M059J (cell line): Measurements from ENCODE around the gene PTCRA. TPM values are rescaled to one million over a fixed set of nuclear protein-coding genes. Genes with fewer than 3 reads are reported as not detected.
A peak's percentile ranks its signal among the peaks of the same experiment; 100 is the strongest.
"Not testable (repeated sequence)": the region's sequence is repeated elsewhere in the genome, so short reads cannot be mapped to it uniquely, and the experiment has no call there.

Source experiments
- DNase-seq: peaks from one replicate; pipeline ENCODE4 v3.0.0-alpha.2; 2012; ENCODE audit warnings: low read depth
- total RNA-seq: library from RNA; depleted of rRNA; stranded (reverse); fragments of >200 nt; shearing (Covaris generic); gene quantifications from 2 replicates; pipeline ENCODE4 v1.2.3, GENCODE V29; 2014

PTCRA gene
- total RNA-seq, 1 experiment from 2014 or later, result not detected

DNA sequence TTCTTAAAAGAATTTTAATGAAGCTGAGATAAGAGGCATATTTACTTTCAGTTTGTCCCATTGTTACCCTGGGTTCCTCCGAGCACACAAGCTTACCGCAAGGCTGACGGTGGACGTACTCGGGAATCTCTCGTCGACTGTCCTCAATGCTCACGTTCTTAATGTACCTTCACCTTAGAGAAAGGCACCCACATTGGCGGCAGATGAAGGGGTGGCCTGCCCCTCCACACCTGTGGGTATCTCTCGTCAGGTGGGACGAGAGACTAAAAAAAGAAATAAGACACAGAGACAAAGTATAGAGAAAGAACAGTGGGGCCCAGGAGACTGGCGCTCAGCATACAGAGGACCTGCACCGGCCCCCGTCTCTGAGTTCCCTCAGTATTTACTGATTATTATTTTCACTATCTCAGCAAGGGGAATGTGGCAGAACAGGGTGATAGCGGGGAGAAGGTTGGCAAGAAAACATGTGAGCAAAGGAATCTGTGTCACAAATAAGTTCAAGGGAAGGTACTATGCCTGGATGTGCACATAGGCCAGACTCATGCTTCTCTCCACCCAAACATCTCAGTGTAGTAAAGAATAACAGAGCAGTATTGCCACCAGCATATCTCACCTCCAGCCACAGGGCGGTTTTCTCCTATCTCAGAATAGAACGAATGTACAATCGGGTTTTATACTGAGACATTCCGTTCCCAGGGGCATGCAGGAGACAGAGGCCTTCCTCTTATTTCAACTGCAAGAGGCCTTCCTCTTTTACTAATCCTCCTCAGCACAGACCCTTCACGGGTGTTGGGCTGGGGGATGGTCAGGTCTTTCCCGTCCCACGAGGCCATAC lies 13.2 kb upstream of the PTCRA start:
- not testable (repeated sequence) for DNase-seq

DNA sequence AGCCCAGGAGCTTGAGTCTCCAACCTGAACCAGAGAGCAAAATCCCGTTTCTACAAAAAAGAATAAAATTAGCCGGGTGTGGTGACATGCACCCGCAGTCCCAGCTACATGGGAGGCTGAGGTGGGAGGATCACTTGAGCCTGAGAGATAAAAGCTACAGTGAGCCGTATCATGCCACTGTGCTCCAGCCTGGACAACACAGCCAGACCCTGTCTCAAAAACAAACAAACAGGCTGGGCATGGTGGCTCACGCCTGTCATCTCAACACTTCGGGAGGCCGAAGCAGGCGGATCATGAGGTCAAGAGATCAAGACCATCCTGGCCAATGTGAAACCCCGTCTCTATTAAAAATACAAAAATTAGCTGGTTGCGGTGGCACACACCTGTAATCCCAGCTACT lies 11.4 kb upstream of the PTCRA start:
- DNase-seq, result no peak

DNA sequence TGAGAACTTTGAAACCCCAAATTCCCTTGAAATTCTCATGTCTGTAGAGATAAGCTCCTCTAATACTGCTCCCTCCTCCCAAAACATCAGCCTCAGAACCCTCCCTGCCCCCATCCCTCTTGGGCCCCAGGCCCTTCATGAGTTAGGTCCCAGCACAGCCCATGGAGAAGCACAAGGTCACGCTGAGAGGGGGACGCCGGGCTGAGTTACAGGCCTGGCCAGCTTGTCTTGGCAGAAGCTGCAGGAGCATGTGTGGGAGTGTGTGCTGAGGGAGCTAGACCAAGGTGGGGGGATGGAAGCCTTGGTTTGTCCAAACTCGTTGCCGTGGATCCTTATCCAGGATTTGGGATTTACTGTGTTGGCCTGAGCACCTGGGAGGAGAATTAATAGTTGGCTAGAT lies 8.5 kb upstream of the PTCRA start:
- no peak for DNase-seq

DNA sequence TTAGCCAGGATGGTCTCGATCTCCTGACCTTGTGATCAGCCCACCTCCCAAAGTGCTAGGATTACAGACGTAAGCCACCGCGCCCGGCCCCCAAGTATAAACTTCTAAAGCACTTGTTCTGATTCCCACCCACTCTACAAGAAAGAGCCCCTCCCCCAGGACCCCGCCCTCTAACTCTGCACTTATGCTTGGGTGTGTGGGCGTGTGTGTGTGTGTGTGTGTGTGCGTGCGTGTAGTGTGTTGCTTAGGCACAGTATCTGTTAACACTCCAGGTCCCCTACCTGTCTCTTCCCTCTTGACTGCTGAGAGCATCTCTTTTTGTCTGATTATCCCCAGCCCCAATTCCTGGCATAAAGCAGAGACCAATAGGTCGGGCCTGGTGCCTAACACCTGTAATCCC lies 6.0 kb upstream of the PTCRA start:
- DNase-seq, result no peak

DNA sequence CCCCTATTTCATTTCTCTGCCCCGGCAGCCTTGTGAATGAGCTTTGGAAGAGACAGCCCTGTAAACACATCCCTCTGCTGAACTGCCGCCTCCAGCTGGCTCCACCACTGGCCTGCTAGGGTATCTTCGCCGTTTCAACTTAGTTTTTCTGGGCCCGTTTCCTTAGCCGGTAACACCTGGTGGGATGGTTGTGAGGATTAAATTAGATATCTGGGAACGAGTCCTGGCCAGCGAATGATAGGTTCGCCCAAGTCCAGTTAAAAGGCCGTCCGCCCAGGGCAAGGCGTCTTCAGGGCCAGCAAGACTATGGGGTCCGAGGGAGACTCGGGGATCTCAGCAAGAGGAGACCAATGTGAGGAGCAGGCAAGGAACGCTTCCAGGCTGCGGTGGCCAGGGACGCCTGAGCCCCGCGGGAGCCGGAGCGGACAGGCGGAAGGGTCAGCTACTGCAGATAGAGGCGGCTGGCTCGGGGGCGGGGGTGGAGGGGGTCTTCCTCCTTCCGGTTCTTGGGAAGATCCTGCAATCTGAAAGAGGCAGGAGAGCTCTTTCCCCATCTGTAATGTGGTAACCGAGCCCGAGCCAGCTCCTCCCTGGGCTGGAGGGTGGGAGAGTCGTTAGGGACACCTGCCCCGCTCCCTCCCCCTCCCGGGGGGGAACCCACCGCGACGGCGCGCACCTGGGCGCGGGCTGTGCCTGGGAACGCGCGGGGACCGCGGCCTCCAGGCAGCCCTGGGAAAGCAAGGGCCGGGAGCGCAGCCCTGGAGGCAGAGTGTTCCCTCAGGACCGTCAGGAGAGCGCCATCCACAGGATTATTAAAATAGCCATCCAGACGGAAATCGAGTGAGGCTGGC lies 4.5 kb upstream of the PTCRA start:
- no peak for DNase-seq

DNA sequence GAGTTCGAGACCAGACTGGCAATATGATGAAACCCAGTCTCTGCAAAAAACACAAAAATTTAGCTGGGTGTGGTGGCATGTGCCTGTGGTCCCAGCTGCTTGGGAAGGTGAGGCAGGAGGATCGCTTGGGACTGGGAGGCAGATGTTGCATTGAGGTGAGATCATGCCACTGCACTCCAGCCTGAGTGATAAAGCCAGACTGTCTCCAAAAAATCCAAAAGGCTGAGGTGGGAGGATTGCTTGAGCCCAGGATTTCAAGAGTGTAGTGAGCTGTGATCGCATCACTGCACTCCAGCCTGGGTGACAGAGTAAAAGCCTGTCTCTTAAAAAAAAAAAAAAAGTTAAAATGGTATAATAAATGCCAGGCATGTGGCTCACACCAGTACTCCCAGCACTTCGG lies 1.3 kb upstream of the PTCRA start:
- DNase-seq, result no peak

DNA sequence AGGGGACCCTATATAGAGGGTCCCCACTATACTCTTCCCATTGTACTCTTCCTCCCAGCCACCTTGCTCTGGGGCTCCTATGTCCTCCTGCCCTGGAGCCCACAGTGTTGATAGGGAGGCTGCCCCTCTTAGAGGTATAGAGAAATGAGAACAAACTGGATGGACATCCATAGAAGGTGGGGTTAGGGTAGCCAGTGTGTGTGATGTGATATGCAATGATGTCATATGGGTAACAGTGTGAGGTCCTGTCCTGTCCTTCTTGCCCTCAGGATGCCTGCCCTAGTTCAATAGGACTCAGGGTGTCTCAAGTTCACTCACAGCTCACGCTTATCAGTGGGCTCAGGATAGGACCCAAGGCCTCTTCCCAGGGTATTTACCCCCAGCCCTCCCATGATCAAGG lies 435 bp downstream of the PTCRA start:
- DNase-seq, result no peak

DNA sequence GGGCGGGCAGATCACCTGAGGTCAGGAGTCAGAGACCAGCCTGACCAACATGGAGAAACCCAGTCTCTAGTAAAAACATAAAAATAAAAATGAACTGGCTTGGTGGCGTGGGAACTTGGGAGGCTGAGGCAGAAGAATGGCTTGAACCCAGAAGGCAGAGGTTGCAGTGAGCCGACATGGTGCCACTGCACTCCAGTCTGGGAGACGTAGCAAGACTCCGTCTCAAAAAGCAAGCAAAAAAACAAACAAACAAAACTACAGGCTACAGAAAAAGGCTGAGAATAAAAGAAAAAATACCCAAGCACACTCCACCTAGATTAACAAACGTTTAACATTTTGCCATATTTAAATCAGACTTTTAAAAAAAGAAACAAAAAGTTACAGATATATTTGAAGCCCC lies 5.9 kb downstream of the PTCRA start:
- no peak for DNase-seq

DNA sequence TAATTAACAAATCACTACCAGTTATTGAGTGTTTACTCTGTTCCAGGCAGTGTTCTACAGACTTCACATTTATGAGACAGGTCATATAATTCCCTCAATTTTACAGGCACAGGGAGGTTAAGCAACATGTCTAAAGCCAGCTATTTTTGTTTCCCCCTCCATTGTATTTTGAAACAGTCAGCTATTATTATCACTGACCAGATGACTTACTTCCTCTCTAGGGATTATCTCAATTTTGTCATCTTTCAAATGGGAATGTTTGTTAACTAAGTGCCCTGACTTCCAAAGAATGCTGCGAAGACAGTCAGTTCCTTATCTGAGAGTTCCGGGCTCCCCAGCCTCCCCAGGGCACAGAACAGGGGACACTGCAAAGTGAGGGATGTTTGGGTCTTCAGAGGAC lies 7.8 kb downstream of the PTCRA start:
- DNase-seq, result no peak

DNA sequence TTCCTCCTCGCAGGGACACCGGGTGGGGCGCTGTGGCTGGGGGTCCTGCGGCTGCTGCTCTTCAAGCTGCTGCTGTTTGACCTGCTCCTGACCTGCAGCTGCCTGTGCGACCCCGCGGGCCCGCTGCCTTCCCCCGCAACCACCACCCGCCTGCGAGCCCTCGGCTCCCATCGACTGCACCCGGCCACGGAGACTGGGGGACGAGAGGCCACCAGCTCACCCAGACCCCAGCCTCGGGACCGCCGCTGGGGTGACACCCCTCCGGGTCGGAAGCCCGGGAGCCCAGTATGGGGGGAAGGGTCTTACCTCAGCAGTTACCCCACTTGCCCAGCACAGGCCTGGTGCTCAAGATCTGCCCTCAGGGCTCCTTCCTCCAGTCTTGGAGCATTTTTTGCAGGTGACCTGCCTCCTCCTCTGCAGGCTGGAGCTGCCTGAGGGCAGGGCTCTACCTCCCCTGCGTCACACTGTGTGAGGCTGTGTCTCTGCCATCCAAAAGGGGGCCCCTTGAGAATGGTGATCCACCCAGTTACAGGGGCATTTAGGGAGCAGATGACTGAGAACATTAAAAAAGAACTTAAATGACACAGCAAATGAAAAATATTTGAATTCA lies 9.5 kb downstream of the PTCRA start:
- no peak for DNase-seq

DNA sequence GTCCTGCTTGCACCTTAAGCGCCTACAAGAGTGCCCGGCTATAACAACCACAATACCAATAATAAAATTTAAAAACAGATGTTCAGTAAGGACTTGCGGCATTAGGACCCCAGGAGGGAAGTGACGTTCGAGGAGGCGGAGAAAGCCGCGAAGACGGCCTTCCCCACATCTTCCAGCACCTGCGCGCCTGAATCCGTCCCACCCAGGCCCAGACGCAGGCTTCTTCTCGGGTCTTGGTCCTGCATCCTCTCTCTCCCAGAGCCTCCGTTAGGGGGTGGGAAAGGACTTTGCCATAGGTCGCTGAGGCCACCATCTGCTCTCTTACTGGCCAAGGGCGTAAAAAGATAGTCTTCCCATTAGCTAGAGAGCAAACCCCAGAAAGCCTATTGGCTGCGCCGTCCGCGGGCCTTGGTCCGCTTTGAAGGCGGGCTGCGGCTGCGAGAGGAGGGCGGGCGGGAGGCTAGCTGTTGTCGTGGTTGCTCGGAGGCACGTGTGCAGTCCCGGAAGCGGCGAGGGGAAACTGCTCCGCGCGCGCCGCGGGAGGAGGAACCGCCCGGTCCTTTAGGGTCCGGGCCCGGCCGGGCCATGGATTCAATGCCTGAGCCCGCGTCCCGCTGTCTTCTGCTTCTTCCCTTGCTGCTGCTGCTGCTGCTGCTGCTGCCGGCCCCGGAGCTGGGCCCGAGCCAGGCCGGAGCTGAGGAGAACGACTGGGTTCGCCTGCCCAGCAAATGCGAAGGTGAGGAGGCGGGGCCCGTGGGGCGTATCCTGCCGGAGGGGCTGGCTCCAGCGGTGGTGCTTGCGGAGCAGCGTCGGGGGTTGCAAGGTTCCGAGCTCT lies 13.3 kb downstream of the PTCRA start, which contains the start of gene CNPY3:
Gene CNPY3 (plus strand): TSS at position 495 of the 835 bp plus-strand sequence. CDS start 91 bp downstream, at position 586.
- DNase-seq, result peak; percentile 100

DNA sequence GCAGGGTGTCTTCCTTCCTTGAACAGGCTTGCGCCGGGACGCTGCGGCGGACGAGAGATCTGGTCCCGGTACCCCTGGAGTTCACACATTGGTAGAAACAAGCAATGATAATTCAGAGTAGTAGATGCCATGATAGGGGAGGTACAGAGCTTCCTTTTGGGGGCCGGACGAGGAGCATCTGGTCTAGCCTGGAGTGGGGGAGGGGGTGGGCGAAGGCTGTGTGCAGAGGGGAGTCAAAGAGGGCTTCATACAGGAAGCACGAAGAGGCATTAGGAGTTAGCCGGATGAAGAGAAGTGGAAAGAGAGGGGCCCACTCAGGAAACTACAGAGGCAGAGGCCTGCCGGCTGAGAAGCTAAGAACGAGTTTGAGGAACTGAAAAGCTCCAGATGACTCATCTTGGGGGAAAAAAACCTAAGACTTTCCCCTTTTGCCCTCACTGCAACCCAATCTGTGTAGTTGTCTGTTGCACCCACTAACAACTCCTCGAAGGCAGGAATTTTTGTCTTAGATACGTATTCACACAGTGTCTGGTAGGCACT lies 14.0 kb downstream of the PTCRA start:
- peak; percentile 82 for DNase-seq

DNA sequence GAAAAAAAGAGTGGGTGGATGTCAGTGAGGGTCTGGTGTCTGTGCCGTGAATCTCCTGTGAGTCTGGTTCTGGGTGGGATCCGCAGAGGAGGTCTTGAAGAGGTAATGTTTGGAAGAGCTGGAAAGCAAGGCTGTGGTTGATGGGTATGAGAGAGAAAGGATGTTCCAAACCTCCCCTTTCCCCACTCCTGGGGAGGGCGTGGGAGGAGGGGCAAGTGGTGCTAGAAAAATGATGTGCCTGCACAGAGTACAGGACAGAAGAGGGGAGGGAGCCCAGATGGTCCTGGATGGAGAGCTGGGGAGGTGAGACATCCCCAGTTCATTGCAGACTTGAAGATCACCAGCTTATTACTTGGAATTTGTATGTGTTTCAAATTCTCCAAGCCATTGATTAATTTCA lies 16.6 kb downstream of the PTCRA start:
- no peak for DNase-seq

DNA sequence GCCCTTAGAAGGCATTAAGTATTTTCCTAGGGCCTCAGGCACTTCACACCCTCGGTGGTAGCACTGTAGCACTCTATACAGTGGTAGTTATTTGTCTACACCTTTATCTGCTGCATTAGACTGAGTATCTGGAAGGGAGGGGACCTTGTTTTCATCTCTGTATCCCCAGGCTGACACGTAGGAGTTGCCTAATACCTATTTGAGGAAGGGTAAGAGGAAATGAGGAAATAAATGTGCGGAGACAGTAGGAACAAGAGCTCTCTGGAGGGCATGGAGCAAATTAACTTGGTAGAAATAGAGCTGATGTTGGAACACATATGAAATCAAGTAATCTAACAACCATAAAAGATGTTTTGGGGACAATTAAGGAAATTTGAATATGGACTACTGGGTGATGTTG lies 17.4 kb downstream of the PTCRA start:
- no peak for DNase-seq

DNA sequence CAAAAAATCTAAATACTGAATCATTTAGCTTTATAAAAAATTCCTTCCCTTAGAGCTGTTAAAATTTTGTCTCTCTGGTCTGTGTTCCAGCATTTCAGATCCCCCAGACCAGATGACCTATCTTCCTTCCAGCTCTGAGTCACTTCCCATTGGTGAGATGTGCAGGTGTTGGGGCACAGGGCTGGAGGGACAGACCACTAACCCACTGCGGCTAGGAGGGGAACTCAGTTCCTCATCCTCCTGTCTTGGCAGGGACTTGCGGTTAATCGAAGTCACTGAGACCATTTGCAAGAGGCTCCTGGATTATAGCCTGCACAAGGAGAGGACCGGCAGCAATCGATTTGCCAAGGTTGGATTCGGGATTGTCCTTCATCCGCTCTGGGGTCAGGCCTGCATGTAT lies 19.5 kb downstream of the PTCRA start:
- DNase-seq, result no peak

DNA sequence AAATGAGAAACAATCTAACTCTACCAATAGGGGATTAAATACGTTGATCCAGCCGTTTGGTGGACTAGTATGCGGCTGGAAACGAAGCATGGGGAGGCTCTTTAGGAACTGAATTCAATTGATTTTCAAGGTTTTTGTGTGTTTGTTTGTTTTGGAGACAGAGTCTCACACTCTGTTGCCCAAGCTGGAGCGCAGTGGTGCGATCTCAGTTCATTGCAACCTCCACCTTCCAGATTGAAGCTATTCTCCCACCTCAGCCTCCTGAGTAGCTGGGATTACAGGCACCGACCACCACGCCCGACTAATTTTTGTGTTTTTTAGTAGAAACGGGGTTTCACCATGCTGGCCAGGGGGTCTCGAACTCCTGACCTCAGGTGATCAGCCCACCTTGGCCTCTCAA lies 20.5 kb downstream of the PTCRA start:
- DNase-seq, result no peak

DNA sequence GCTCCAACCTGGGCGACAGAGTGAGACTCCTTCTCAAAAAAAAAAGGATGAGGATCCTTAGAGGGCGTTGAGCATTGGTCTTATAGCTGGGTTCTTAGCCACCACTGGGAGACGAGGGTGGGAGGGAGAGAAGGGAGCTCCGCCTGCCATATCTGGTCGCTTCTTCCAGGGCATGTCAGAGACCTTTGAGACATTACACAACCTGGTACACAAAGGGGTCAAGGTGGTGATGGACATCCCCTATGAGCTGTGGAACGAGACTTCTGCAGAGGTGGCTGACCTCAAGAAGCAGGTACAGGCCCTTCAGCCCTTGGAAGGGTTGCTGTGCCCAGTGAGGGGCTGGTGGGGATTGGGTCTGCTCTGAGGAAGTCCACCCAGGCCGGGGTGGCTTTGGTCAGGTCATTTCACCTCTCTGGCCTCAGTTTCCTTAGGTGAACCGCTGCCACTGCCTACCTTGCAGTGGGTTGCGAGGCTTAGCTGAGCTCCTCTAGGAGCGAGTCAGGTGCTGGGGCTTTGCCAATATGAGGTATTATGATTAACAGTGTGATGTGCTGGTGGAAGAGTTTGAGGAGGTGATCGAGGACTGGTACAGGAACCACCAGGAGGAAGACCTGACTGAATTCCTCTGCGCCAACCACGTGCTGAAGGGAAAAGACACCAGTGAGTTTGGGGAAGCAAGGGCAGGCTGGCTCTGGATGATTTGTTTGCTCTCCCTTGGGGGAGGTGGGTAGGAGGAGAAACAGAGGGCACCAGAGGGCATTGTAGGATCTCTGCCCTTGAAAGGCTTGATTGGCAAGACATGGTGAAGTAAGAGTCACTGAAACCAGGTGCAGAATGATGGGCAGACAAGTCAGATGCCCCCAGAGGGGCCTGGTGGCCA lies 21.9 kb downstream of the PTCRA start:
- peak; percentile 53 for DNase-seq

DNA sequence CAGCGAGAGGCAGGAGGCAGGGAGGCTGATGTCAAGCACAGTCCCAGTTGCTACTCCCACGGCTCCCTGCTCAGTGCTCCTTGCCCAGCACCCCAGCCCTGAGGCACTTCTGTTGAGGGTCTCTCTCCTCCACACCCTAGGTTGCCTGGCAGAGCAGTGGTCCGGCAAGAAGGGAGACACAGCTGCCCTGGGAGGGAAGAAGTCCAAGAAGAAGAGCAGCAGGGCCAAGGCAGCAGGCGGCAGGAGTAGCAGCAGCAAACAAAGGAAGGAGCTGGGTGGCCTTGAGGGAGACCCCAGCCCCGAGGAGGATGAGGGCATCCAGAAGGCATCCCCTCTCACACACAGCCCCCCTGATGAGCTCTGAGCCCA lies 22.6 kb downstream of the PTCRA start:
- no peak for DNase-seq

DNA sequence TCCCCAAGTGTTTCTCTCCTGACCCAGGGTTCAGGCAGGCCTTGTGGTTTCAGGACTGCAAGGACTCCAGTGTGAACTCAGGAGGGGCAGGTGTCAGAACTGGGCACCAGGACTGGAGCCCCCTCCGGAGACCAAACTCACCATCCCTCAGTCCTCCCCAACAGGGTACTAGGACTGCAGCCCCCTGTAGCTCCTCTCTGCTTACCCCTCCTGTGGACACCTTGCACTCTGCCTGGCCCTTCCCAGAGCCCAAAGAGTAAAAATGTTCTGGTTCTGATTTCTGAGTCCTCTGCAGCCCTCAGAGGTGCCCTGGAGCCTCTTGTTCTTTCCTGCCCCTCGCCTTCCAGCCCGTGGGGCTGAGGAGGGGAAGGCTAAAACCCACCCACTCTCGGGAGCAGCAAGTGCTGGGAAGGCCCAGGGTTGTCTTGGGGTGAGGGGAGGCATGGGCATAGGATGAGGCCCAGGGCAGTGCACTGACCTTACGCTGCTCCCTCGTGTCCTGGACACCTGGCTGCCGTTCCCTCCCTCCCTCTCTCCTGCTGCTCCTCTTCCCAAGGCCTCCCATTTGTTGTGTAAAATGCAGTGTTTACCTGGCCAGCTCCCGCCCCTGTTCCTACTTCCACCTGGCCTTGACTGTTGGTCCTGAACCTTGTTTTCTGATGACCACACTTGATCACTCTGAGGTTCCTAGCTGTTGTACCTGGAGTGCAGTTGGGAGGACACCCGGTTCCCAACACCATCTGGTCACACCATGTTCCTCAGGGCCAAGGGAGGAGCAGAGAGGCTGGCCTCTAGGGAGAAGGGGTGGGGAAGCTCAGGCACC lies 23.3 kb downstream of the PTCRA start:
- DNase-seq, result no peak

DNA sequence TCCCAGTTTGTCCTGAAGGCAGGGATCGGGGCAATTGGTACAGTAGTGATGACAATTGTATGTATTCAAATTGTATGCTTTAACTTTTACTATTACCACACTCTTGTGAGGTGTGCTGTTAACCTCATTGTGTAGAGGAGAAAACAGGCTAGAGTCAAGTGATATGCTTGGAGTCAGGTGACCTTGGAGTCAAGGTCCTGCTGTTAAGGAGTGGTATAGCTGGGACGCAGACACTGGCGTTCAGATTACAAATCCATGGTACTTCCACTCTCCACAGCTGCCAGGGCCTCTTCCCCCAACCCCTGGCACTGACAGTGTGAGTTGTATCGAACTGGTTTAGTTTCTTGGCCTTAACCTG lies 23.9 kb downstream of the PTCRA start:
- no peak for DNase-seq
